SK-N-SH treated with all-trans-retinoic acid at 6 μM for 48 hours (cell line): ENCODE results near the gene PLA2G2F.

Experiments used
- ATAC-seq: fragments of 200-7000 bp; cut with Tn5 transposase; 3 replicates; pipeline ENCODE4 v1.9.1; 2020; ENCODE audit warnings: mild to moderate bottlenecking, moderate library complexity
- ARNTL ChIP-seq: fragments of 450-650 bp; formaldehyde crosslinking; IDR thresholded peaks from 2 replicates; pipeline ENCODE4 v1.5.0; 2020; ENCODE audit warnings: low read depth, mild to moderate bottlenecking, moderate library complexity, borderline replicate concordance
- BACH2 ChIP-seq: fragments of 250-450 bp; sonication (Bioruptor Pico); IDR thresholded peaks from 2 replicates; pipeline ENCODE4 v1.9.0; 2021; ENCODE audit warnings: mild to moderate bottlenecking, borderline replicate concordance
- CREB5 ChIP-seq: fragments of 250-450 bp; sonication (Bioruptor Pico); IDR thresholded peaks from 2 replicates; pipeline ENCODE4 v1.5.1; 2020; ENCODE audit warnings: low read depth, mild to moderate bottlenecking, moderate library complexity
- CSDC2 ChIP-seq: fragments of 250-450 bp; sonication (Bioruptor Pico); IDR thresholded peaks from 2 replicates; pipeline ENCODE4 v1.5.0; 2020; ENCODE audit warnings: mild to moderate bottlenecking, moderate library complexity
- CSRNP3 ChIP-seq: fragments of 250-450 bp; sonication (Bioruptor Pico); IDR thresholded peaks from 2 replicates; pipeline ENCODE4 v1.5.1; 2021; ENCODE audit warnings: mild to moderate bottlenecking, moderate library complexity
- ESRRG ChIP-seq: fragments of 250-450 bp; sonication (Bioruptor Pico); IDR thresholded peaks from 2 replicates; pipeline ENCODE4 v1.6.1; 2021; ENCODE audit warnings: mild to moderate bottlenecking
- GLIS3 ChIP-seq: fragments of 250-450 bp; sonication (Bioruptor Pico); IDR thresholded peaks from 2 replicates; pipeline ENCODE4 v1.5.0; 2020; ENCODE audit warnings: mild to moderate bottlenecking, moderate library complexity
- ISL1 ChIP-seq: fragments of 250-450 bp; sonication (Bioruptor Pico); IDR thresholded peaks from 2 replicates; pipeline ENCODE4 v2.1.2; 2022; ENCODE audit warnings: mild to moderate bottlenecking, moderate library complexity
- OSR1 ChIP-seq: fragments of 250-450 bp; sonication (Bioruptor Pico); IDR thresholded peaks from 2 replicates; pipeline ENCODE4 v1.8.0; 2022; ENCODE audit warnings: moderate library complexity, mild to moderate bottlenecking, inconsistent platforms
- PATZ1 ChIP-seq: fragments of 250-450 bp; sonication (Bioruptor Pico); IDR thresholded peaks from 2 replicates; pipeline ENCODE4 v1.8.0; 2020; ENCODE audit warnings: mild to moderate bottlenecking, moderate library complexity, borderline replicate concordance
- POU6F1 ChIP-seq: fragments of 250-450 bp; sonication (Bioruptor Pico); IDR thresholded peaks from 2 replicates; pipeline ENCODE4 v1.8.0; 2021; ENCODE audit warnings: low read depth, mild to moderate bottlenecking, moderate library complexity, borderline replicate concordance
- PPARA ChIP-seq: fragments of 250-450 bp; sonication (Bioruptor Pico); IDR thresholded peaks from 2 replicates; pipeline ENCODE4 v1.5.0; 2020; ENCODE audit warnings: mild to moderate bottlenecking, borderline replicate concordance
- RARB ChIP-seq: fragments of 250-450 bp; sonication (Bioruptor Pico); IDR thresholded peaks from 2 replicates; pipeline ENCODE4 v1.8.0; 2021; ENCODE audit warnings: mild to moderate bottlenecking, moderate library complexity
- SNAI2 ChIP-seq: fragments of 250-450 bp; sonication (Bioruptor Pico); IDR thresholded peaks from 2 replicates; pipeline ENCODE4 v1.5.0; 2020; ENCODE audit warnings: mild to moderate bottlenecking, moderate library complexity
- TCF4 ChIP-seq: fragments of 250-450 bp; sonication (Bioruptor Pico); IDR thresholded peaks from 2 replicates; pipeline ENCODE4 v1.8.0; 2021; ENCODE audit warnings: mild to moderate bottlenecking, moderate library complexity, borderline replicate concordance
- TOX ChIP-seq: fragments of 250-450 bp; sonication (Bioruptor Pico); IDR thresholded peaks from 2 replicates; pipeline ENCODE4 v1.8.0; 2021; ENCODE audit warnings: mild to moderate bottlenecking, moderate library complexity, borderline replicate concordance
- TSHZ2 ChIP-seq: fragments of 250-450 bp; sonication (Bioruptor Pico); IDR thresholded peaks from 2 replicates; pipeline ENCODE4 v1.5.0; 2020; ENCODE audit warnings: mild to moderate bottlenecking, moderate library complexity
- ZC3H10 ChIP-seq: fragments of 250-450 bp; sonication (Bioruptor Pico); IDR thresholded peaks from 2 replicates; pipeline ENCODE4 v1.5.1; 2021; ENCODE audit warnings: mild to moderate bottlenecking, moderate library complexity
- ZFP3 ChIP-seq: fragments of 250-450 bp; sonication (Bioruptor Pico); IDR thresholded peaks from 2 replicates; pipeline ENCODE4 v1.5.0; 2020; ENCODE audit warnings: mild to moderate bottlenecking, moderate library complexity
- ZNF565 ChIP-seq: fragments of 450-650 bp; formaldehyde crosslinking; conservative IDR thresholded peaks from 2 replicates; pipeline ENCODE4 v1.5.0; 2020; ENCODE audit warnings: low read depth, mild to moderate bottlenecking, moderate library complexity
- ZNF70 ChIP-seq: fragments of 450-650 bp; formaldehyde crosslinking; IDR thresholded peaks from 2 replicates; pipeline ENCODE4 v1.5.0; 2020; ENCODE audit warnings: mild to moderate bottlenecking, moderate library complexity
- ZNF8 ChIP-seq: fragments of 450-650 bp; formaldehyde crosslinking; IDR thresholded peaks from 2 replicates; pipeline ENCODE4 v1.5.0; 2020; ENCODE audit warnings: mild to moderate bottlenecking, moderate library complexity

Gene PLA2G2F

GRCh38 chr1:20138346-20138745, 777 bp upstream of the PLA2G2F start (continued):
- no peak for TF ChIP-seq CSRNP3 (CRISPR knock-in tag)
- TF ChIP-seq BACH2 (CRISPR knock-in tag): no peak
- no peak for TF ChIP-seq CSDC2 (CRISPR knock-in tag)
- no peak for TF ChIP-seq ISL1 (CRISPR knock-in tag)
- TF ChIP-seq, all 23 proteins: peak for 0

GRCh38 chr1:20139776-20140612, 871 bp downstream of the PLA2G2F start:
- no peak for ATAC-seq
- TF ChIP-seq PPARA (no peak), ESRRG (no peak), GLIS3 (CRISPR knock-in tag) (no peak), ZNF565 (no peak), TOX (CRISPR knock-in tag) (no peak), SNAI2 (no peak), PATZ1 (CRISPR knock-in tag) (no peak), BACH2 (CRISPR knock-in tag) (no peak), ISL1 (CRISPR knock-in tag) (no peak), TSHZ2 (no peak), CREB5 (CRISPR knock-in tag) (no peak), ZFP3 (CRISPR knock-in tag) (no peak), OSR1 (CRISPR knock-in tag) (no peak), ARNTL (CRISPR knock-in tag) (no peak), ZC3H10 (no peak), ZNF70 (CRISPR knock-in tag) (no peak)

GRCh38 chr1:20141001-20141400, 1.9 kb downstream of the PLA2G2F start:
- ATAC-seq: no peak
- TF ChIP-seq TSHZ2 (no peak), RARB (CRISPR knock-in tag) (no peak), PPARA (no peak), ZNF565 (no peak), SNAI2 (no peak), ZNF8 (no peak), CSRNP3 (CRISPR knock-in tag) (no peak), OSR1 (CRISPR knock-in tag) (no peak), TCF4 (no peak), TOX (CRISPR knock-in tag) (no peak), ZNF70 (CRISPR knock-in tag) (no peak), ESRRG (no peak), POU6F1 (no peak), ARNTL (CRISPR knock-in tag) (no peak), ZC3H10 (no peak), ISL1 (CRISPR knock-in tag) (no peak)
